ENCODE data around the gene NPW. TPM values are rescaled to one million over a fixed set of nuclear protein-coding genes. Genes with fewer than 3 reads are reported as not detected.

NPW gene
- total and polyA plus RNA-seq, 2 of the 8 experiments (the other 6 are each of a cell fraction or from before 2014, with no cell fraction given), result 4.0 to 10.3 TPM

GRCh38 chr16:2062801-2063200 is 43.2 kb downstream of the NPW start (continued):
- TF ChIP-seq POLR2AphosphoS5 (IDR thresholded peaks at IDR 0.05; ENCODE audit: low read depth, low read length) (no peak), SAP30 (IDR thresholded peaks at IDR 0.05; ENCODE audit: insufficient read depth, insufficient replicate concordance, low read length) (no peak), POU5F1 (IDR thresholded peaks at IDR 0.05; ENCODE audit: low read depth, low read length) (no peak)
